ENCODE results near the gene SNX22. TPM values are rescaled to one million over a fixed set of nuclear protein-coding genes. Genes with fewer than 3 reads are reported as not detected.

The SNX22 gene
- total RNA-seq, 1 experiment from 2014 or later = 0.12 TPM

DNA sequence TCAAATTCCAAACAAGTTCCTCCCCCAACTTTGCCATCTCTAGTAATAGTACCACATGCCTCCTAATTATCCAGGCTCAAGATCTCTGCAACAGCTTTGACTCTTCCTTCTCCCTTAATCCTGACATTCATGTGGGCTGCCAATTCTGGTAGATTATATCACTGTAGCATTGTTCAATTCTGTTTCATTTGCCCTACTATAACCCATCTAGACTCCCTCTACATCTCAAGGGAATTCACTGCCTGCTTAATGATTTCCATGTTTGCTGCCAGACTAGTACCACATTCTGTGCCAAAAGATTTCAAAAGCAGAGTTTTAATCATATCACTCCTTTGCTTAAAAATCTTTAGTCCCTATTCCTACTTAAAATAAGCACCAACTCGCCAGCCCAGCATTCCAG, 45.9 kb downstream of the SNX22 start:
- DNase-seq (ENCODE audit: low read depth) = no peak

DNA sequence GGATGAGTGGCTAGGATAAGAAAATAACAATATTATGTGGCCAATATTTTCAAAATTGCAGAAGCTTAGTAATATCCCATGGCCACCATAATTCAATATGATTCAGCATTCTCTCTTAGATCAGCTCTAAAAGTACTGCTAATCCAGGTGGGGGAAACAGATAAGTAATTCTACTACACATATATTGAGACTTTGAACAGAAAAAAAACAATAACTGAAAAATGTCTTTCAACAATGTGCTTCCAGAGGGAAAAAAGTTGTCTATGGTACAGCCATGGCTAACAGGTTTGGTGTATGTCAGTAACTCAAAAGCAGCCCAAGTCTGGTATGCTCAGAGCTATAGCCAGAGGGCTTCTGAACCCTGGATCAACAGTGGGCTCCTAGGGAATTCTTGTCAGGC, 53.7 kb downstream of the SNX22 start:
- DNase-seq (ENCODE audit: low read depth) = no peak

Other genes starting within 250 kb of the SNX22 start
- under 0.01 and 0.49 TPM in 2 replicates for gene DAPK2, start 105.2 kb upstream of the SNX22 start, total RNA-seq (2014; rRNA removed; shearing (Covaris generic))
- gene CIAO2A, start 57.9 kb upstream of the SNX22 start, total RNA-seq (2014; rRNA removed; shearing (Covaris generic)) = 223 and 280 TPM in 2 replicates
- 45.5 and 49.6 TPM in 2 replicates for gene SNX1, start 55.7 kb upstream of the SNX22 start, total RNA-seq (2014; rRNA removed; shearing (Covaris generic))
- gene PPIB, start 11.3 kb downstream of the SNX22 start, total RNA-seq (2014; rRNA removed; shearing (Covaris generic)) = 1,133 and 1,525 TPM in 2 replicates
- gene CSNK1G1, start 204.4 kb downstream of the SNX22 start, total RNA-seq (2014; rRNA removed; shearing (Covaris generic)) = 15.4 and 23.7 TPM in 2 replicates
- gene PCLAF, start 229.7 kb downstream of the SNX22 start, total RNA-seq (2014; rRNA removed; shearing (Covaris generic)) = 185 and 229 TPM in 2 replicates
- gene TRIP4, start 236.1 kb downstream of the SNX22 start, total RNA-seq (2014; rRNA removed; shearing (Covaris generic)) = 10.0 and 11.4 TPM in 2 replicates